CD4-positive, alpha-beta T cell treated with Interleukin-17A for 4 hours (primary cell): Measurements from ENCODE around the gene PLK2.

Experiments
- DNase-seq: peaks from one replicate; pipeline ENCODE4 v3.0.0-alpha.2; 2020; ENCODE audit warnings: mixed read lengths

The PLK2 gene

GRCh38 chr5:58460002-58460731, at the start of gene PLK2:
PLK2 (minus strand) TSS chr5:58460086; CDS start chr5:58459959, 127 bp downstream.
- peak; percentile 95 for DNase-seq

GRCh38 chr5:58507715-58508114, 47.8 kb upstream of the PLK2 start:
- DNase-seq = no peak

- no peak for DNase-seq
These were observed 46.2 kb upstream of the PLK2 start for GRCh38 chr5:58505971-58506640.

GRCh38 chr5:58505502-58505901, 45.6 kb upstream of the PLK2 start:
- DNase-seq = no peak

DNA sequence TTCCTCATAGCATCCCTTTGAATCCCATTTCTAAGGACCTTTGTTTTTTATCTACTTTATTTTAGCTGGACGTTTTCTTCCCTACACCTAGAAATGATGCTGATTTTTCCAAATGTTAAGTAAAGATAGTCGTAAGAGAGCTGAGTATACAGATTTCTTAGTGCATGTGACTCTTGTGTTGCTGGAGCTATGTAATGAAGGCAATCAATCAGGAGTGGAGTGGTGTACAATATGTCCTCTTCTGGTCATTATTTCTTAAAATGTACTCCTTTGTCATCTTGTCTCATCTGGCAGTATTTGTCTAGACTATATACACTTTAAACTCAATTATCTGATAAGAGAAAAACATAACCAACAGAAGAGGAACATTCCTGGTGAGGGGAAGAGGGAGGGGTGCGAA, 44.9 kb upstream of the PLK2 start:
- no peak for DNase-seq

GRCh38 chr5:58503390-58504046, 43.6 kb upstream of the PLK2 start:
- no peak for DNase-seq

- no peak for DNase-seq
These were observed 42.0 kb upstream of the PLK2 start for GRCh38 chr5:58501778-58502417.

- no peak for DNase-seq
These were observed 40.1 kb upstream of the PLK2 start for GRCh38 chr5:58499941-58500340.

GRCh38 chr5:58499231-58499630, 39.3 kb upstream of the PLK2 start:
- DNase-seq = no peak

- DNase-seq = no peak
These were observed 38.6 kb upstream of the PLK2 start for GRCh38 chr5:58498340-58498942.

DNA sequence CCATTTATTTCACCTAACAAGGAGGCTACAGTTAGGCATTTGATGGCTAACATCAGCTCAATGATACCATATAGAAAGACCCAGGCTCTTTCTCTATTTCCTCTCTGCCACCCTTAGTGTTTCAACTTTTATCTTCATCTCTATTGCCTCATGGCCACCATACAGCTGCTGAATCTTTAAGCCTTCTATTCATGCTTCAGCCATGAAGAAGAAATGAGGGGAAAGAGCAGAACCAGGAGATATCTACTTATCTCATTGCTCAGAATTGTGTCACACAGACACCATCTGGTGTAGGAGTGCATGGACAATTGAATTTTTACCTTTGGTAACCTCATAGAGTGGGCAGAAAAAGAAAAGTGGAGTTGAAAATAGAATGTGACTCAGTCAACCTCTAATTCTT, 38.0 kb upstream of the PLK2 start:
- DNase-seq = no peak

DNA sequence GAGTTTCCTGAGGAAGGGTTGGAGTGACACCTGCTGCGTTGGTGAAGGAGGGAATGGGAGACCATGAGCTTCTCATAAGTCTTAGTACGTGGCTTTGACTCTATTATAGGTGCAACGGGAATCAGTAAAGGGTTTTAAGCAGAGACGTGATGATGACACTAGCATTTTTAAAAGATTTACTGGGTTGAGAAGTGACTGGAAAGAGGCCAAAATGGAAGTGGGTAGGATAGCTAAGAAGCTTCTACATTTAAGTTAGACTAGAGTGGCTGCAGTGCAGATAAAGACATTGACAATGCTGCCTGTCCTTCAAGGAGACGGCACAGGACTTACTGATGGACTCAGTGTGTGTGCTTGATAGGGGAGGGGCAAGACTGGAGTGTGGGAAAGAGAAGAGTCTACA, 37.5 kb upstream of the PLK2 start:
- no peak for DNase-seq

DNA sequence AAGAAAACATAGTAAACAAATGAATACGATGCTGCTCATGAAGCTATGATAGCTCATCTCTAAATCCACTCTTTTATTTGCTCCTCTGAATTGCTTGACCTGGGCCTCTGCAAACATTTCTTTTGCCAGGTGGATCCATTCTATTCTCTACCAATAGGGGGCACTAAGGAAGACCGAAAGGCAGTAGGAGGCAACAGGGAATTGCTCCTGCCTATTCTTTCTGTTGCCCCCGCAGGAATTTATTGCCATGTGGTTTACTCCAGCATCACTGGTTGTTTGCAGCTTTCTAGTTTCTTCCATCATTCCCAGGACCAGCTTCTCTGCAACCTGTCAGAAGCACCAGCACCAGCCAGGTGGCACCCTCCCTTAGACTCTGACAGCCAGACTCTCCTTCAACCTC, 36.6 kb upstream of the PLK2 start:
- no peak for DNase-seq

- no peak for DNase-seq
These were observed 33.3 kb upstream of the PLK2 start for GRCh38 chr5:58493141-58493540.

DNA sequence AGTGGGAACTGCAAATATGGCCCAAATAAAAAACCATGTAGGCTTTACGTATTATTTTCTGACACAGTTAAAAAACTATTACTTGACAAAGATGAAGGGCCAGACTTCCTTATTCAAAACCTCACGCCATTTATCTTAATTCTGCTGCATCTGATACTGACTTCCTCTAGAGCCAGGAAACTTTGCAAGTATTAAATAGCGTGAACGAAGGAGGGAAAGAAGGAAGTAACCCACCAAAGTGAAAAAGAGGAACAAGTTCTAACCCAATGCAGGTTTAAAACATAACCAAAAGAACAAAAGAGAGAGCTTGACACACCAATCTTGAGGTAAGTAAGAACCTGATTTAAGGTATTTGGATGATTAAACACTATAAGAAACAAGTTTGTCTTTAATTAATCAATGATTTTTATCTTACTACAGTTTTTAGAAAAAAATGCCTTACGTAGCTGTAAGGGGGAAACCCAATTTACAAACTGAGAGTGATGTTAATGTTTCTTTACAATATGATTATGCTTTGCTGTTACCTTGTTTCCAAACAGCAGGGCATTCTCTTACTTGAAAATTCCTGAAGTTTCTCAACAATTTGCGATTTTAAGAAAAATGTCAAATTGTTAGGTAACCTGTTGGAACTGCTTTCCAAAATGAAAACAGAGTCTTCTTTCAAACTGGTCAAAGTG, 31.5 kb upstream of the PLK2 start, which contains the start of gene GAPT:
Gene GAPT (plus strand): TSS at position 220 of the 677 bp plus-strand sequence. CDS start 3,102 bp downstream, outside the sequence.
- DNase-seq = no peak

- DNase-seq = no peak
These were observed 30.6 kb upstream of the PLK2 start for GRCh38 chr5:58490402-58491050.

GRCh38 chr5:58486290-58486689, 26.4 kb upstream of the PLK2 start:
- no peak for DNase-seq

GRCh38 chr5:58484505-58484904, 24.6 kb upstream of the PLK2 start:
- no peak for DNase-seq

DNA sequence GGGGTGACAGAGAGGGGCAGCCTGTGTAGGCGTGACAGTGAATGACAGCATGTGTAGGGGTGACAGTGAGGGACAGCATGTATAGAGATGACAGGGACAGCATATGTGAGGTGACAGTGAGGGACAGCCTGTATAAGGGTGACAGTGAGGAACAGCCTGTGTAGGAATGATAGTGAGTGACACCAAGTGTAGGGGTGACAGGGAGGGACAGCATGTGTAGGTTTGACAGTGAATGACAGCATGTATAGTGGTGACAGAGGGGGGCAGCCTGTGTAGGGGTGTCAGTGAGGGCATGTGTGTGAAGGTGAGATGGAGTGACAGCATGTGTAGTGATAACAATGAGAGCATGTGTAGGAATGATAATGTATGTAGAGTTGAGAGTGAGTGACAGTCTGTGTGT, 22.6 kb upstream of the PLK2 start:
- DNase-seq = no peak

DNA sequence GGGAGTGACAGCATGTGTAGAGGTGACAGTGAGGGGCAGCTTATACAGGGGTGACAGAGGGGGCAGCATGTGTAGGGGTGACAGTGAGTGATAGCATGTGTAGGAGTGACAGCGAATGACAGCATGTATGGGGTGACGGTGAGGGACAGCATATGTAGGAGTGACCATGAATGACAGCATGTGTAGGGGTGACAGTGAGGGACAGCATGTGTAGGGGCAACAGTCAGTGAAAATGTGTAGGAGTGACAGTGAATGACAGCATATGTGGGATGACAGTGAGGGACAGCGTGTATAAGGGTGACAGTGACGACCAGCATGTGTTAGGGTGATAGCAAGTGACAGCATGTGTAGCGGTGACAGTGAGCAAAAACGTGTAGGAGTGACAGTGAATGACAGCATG, 21.9 kb upstream of the PLK2 start:
- no peak for DNase-seq

GRCh38 chr5:58481066-58481676, 21.3 kb upstream of the PLK2 start:
- DNase-seq = no peak
